Frontal cortex (tissue), 4 donors: ENCODE results near the gene CDK4. TPM values are rescaled to one million over a fixed set of nuclear protein-coding genes. Genes with fewer than 3 reads are reported as not detected.
A peak's percentile ranks its signal among the peaks of the same experiment; 100 is the strongest.

Experiments used
- DNase-seq, 2 donors: peaks; one replicate each; pipeline ENCODE4 v3.0.0; 2012; ENCODE audit warnings: low spot score in 2 of 2
- FAIRE-seq: peaks from 2 replicates; lab custom pipeline; 2012; peaks lifted over from hg19 to GRCh38; lab: Jason Lieb, UNC
- total RNA-seq: library from RNA; depleted of rRNA; stranded (reverse); fragments of >200 nt; gene quantifications from one replicate; pipeline ENCODE4 v1.2.3, GENCODE V29; 2014
- donor health status: control.
- donor health status: control.
- donor health status: control.

Gene CDK4
- total RNA-seq, 1 donor from 2014 or later = 51.4 TPM

GRCh38 chr12:57741844-57742738 is 10.0 kb downstream of the CDK4 start:
- DNase-seq (no peak), FAIRE-seq (no peak)

GRCh38 chr12:57741413-57741789 is 10.7 kb downstream of the CDK4 start:
- FAIRE-seq (no peak), DNase-seq (no peak)

- DNase-seq (no peak), FAIRE-seq (no peak)
These were observed 11.3 kb downstream of the CDK4 start for GRCh38 chr12:57740656-57741412.

GRCh38 chr12:57739914-57740538 is 12.1 kb downstream of the CDK4 start:
- FAIRE-seq (no peak), DNase-seq (no peak)

- DNase-seq = no peak
- no peak for FAIRE-seq
These were observed 12.7 kb downstream of the CDK4 start for GRCh38 chr12:57739387-57739786.

- FAIRE-seq = no peak
These were observed 13.4 kb downstream of the CDK4 start, which contains the start of gene AGAP2 for GRCh38 chr12:57738661-57739237. Gene AGAP2 (minus strand): TSS chr12:57738742. CDS start chr12:57738246, 496 bp downstream.

GRCh38 chr12:57737467-57738460 is 14.3 kb downstream of the CDK4 start:
- DNase-seq (peak in 1 of 2 donors; percentile 55), FAIRE-seq (no peak)

More at GRCh38 chr12:57738661-57739237, 13.4 kb downstream of the CDK4 start, which contains the start of gene AGAP2:
- peak; percentile 58 to 59 for DNase-seq

- FAIRE-seq (no peak), DNase-seq (no peak)
These were observed 15.2 kb downstream of the CDK4 start for GRCh38 chr12:57736741-57737466.

GRCh38 chr12:57735952-57736740 is 16.0 kb downstream of the CDK4 start:
- FAIRE-seq = no peak
- peak; percentile 68 to 74 for DNase-seq

- FAIRE-seq (no peak), DNase-seq (no peak)
These were observed 16.8 kb downstream of the CDK4 start for GRCh38 chr12:57735198-57735855.

GRCh38 chr12:57734591-57734990 is 17.5 kb downstream of the CDK4 start:
- no peak for DNase-seq
- FAIRE-seq = no peak

GRCh38 chr12:57733928-57734327 is 18.2 kb downstream of the CDK4 start:
- FAIRE-seq = no peak

GRCh38 chr12:57732726-57733593 is 19.1 kb downstream of the CDK4 start:
- no peak for FAIRE-seq
- DNase-seq = no peak

More at GRCh38 chr12:57733928-57734327, 18.2 kb downstream of the CDK4 start:
- no peak for DNase-seq

- no peak for FAIRE-seq
These were observed 19.8 kb downstream of the CDK4 start for GRCh38 chr12:57732270-57732669.

GRCh38 chr12:57731411-57732080 is 20.6 kb downstream of the CDK4 start:
- FAIRE-seq (no peak), DNase-seq (no peak)

More at GRCh38 chr12:57732270-57732669, 19.8 kb downstream of the CDK4 start:
- DNase-seq = no peak
